ENCODE results near the gene FAM240B.
A peak's percentile ranks its signal among the peaks of the same experiment; 100 is the strongest.

FAM240B gene

DNA sequence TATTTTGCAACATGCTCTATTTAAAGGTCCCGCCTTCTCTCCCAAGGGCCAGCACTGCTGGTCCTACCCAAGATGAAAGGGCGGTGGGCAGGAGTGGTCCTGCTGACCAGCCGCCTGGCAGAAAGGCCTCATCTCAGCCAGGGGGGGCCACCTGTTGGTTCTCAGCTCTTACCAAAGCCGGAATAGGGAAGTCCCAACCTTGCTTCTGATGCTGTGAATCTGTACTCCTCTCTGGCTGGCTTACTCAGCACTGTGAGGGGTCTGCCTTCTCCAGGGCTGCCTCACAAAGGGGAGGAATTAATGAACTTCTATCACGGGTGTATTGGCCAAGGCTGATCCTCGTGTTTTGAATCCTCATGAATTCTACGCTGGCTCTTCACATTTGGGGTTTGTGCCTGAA lies 13.6 kb upstream of the FAM240B start:
- Histone ChIP-seq H3K4me3 (ENCODE audit: low read length) (no peak overlapping the region), H4K8ac (ENCODE audit: low read depth, low read length) (no peak overlapping the region), H3K36me3 (ENCODE audit: control insufficient read depth, insufficient read depth, low read length) (no peaks in the 10 kb centered on the region), H3K18ac (ENCODE audit: low read length) (no peak overlapping the region), H3K79me2 (ENCODE audit: control insufficient read depth, insufficient read depth, low read length) (no peaks in the 10 kb centered on the region), H2BK5ac (ENCODE audit: low read length) (no peak overlapping the region), H3K79me1 (ENCODE audit: low read length) (no peaks in the 10 kb centered on the region), H2BK120ac (ENCODE audit: low read depth, low read length) (no peak overlapping the region), H2AK5ac (ENCODE audit: low read length) (no peak overlapping the region), H3K56ac (ENCODE audit: low read length) (no peak overlapping the region), H3K27me3 (ENCODE audit: insufficient read depth, low read length, poor library complexity) (no peaks in the 10 kb centered on the region), H3K9ac (ENCODE audit: low read length) (no peak overlapping the region), H3K4me2 (ENCODE audit: low read length) (no peak overlapping the region), H3K4me1 (ENCODE audit: control insufficient read depth, low read depth, low read length) (no peaks in the 10 kb centered on the region), H3K23ac (ENCODE audit: low read length) (no peak overlapping the region), H3K27ac (ENCODE audit: low read depth, low read length) (no peak overlapping the region), H3K4ac (ENCODE audit: low read depth, low read length) (no peak overlapping the region), H2BK15ac (replicated peaks; ENCODE audit: low read depth) (no peak overlapping the region), H4K5ac (ENCODE audit: low read length) (no peak overlapping the region)
- no peak for DNase-seq
- no CpG with 5 or more reads among the region's 7 CpGs for WGBS (ENCODE audit: extremely low coverage, insufficient coverage, low lambda C conversion rate)

DNA sequence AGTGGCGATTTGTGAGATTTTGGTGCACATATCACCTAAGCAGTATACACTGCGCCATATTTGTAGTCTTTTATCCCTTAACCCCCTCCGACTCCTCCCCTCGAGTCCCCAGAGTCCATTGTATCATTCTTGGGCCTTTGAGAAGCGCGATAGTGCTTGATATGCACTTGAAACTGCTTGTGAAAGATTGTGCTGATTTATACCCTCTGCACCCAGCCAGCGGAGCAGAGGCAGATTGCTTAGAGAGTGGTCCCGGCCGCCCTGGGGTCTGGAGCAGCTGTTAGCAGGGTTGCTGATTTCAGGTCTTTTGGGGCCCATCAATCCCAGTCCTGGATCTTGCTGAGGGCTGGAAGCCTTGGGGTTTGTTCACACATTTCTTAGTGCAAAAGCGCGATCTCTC lies 13.0 kb upstream of the FAM240B start:
- Histone ChIP-seq H2BK15ac (replicated peaks; ENCODE audit: low read depth) (no peak overlapping the region), H3K23ac (ENCODE audit: low read length) (no peak overlapping the region), H3K79me2 (ENCODE audit: control insufficient read depth, insufficient read depth, low read length) (no peaks in the 10 kb centered on the region), H2AK5ac (ENCODE audit: low read length) (no peak overlapping the region), H3K4me1 (ENCODE audit: control insufficient read depth, low read depth, low read length) (no peaks in the 10 kb centered on the region), H3K36me3 (ENCODE audit: control insufficient read depth, insufficient read depth, low read length) (no peaks in the 10 kb centered on the region), H3K4ac (ENCODE audit: low read depth, low read length) (no peak overlapping the region), H3K27me3 (ENCODE audit: insufficient read depth, low read length, poor library complexity) (no peaks in the 10 kb centered on the region), H3K27ac (ENCODE audit: low read depth, low read length) (no peak overlapping the region), H4K5ac (ENCODE audit: low read length) (no peak overlapping the region), H4K8ac (ENCODE audit: low read depth, low read length) (no peak overlapping the region), H3K56ac (ENCODE audit: low read length) (no peak overlapping the region), H3K9ac (ENCODE audit: low read length) (no peak overlapping the region), H3K4me2 (ENCODE audit: low read length) (no peak overlapping the region), H3K4me3 (ENCODE audit: low read length) (no peak overlapping the region), H3K79me1 (ENCODE audit: low read length) (no peaks in the 10 kb centered on the region), H3K18ac (ENCODE audit: low read length) (no peak overlapping the region), H2BK5ac (ENCODE audit: low read length) (no peak overlapping the region), H2BK120ac (ENCODE audit: low read depth, low read length) (no peak overlapping the region)
- DNase-seq: no peak
- no CpG with 5 or more reads among the region's 11 CpGs for WGBS (ENCODE audit: extremely low coverage, insufficient coverage, low lambda C conversion rate)

DNA sequence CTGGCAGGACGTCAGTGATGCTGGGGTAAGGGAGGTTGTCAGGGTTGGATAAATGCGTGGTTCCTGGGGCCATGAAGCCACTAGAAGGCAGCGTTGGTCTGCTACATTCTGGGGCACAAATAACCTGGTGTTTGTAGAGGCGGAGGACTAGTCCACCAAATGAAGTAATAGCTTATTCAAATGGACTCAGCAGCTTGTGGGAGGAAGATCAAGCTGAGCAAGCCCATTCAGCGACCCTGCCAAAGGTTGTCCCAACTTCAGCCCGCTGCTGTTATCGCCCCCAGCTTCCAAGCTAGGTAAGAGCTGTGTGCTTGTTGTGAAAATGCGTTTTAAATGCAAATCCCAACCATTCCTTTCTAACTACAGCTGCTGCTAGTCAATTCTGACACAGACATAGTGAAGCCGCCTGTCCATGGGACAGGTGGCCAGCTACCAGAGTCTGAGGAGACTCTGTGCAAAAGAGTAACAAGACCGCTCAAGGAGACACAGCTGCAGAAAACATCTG lies 7.6 kb upstream of the FAM240B start:
- H3K4me1 ChIP-seq (ENCODE audit: control insufficient read depth, low read depth, low read length): peaks cover 3% of the 10 kb centered on the region
- no peak overlapping the region for H3K18ac ChIP-seq (ENCODE audit: low read length)
- H3K4me3 ChIP-seq (ENCODE audit: low read length): no peak overlapping the region
- H3K56ac ChIP-seq (ENCODE audit: low read length): peak overlapping the region; percentile 60
- H3K4me2 ChIP-seq (ENCODE audit: low read length): peak overlapping the region; percentile 3
- no peak overlapping the region for H3K23ac ChIP-seq (ENCODE audit: low read length)
- H2BK120ac ChIP-seq (ENCODE audit: low read depth, low read length): no peak overlapping the region
- H4K8ac ChIP-seq (ENCODE audit: low read depth, low read length): no peak overlapping the region
- no peak overlapping the region for H2BK5ac ChIP-seq (ENCODE audit: low read length)
- H3K27ac ChIP-seq (ENCODE audit: low read depth, low read length): peak overlapping the region; percentile 5
- no peaks in the 10 kb centered on the region for H3K79me2 ChIP-seq (ENCODE audit: control insufficient read depth, insufficient read depth, low read length)
- no peaks in the 10 kb centered on the region for H3K36me3 ChIP-seq (ENCODE audit: control insufficient read depth, insufficient read depth, low read length)
- peak; percentile 93 for DNase-seq
- H3K27me3 ChIP-seq (ENCODE audit: insufficient read depth, low read length, poor library complexity): no peaks in the 10 kb centered on the region
- peak overlapping the region; percentile 24 for H3K9ac ChIP-seq (ENCODE audit: low read length)
- no peak overlapping the region for H2BK15ac ChIP-seq (replicated peaks; ENCODE audit: low read depth)
- WGBS (ENCODE audit: extremely low coverage, insufficient coverage, low lambda C conversion rate): no CpG with 5 or more reads among the region's 10 CpGs
- H3K4ac ChIP-seq (ENCODE audit: low read depth, low read length): no peak overlapping the region
- no peaks in the 10 kb centered on the region for H3K79me1 ChIP-seq (ENCODE audit: low read length)
- H2AK5ac ChIP-seq (ENCODE audit: low read length): no peak overlapping the region
- H4K5ac ChIP-seq (ENCODE audit: low read length): no peak overlapping the region

DNA sequence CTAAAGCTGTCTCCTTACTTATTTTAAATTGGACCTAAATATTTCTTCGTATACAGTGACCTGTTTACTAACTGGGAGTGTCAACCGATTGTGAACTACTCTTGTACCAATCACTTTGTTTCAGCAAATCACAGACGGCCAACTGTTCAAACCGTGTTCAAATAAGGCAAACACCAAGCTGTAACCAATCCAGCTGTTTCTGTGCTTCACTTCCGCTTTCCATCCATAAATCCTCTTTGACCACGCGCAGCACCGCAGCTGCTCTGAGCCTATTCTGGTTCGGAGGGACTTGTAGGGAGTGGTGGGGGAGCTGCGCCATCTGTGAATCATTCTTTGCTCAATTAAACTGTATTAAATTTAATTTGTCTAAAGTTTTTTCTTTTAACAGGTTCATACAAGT lies 4.8 kb upstream of the FAM240B start:
- no peak for DNase-seq
- H3K4me2 ChIP-seq (ENCODE audit: low read length): no peak overlapping the region
- no peaks in the 10 kb centered on the region for H3K79me1 ChIP-seq (ENCODE audit: low read length)
- no peaks in the 10 kb centered on the region for H3K36me3 ChIP-seq (ENCODE audit: control insufficient read depth, insufficient read depth, low read length)
- H3K4me3 ChIP-seq (ENCODE audit: low read length): no peak overlapping the region
- no peak overlapping the region for H2BK15ac ChIP-seq (replicated peaks; ENCODE audit: low read depth)
- H3K9ac ChIP-seq (ENCODE audit: low read length): no peak overlapping the region
- H3K56ac ChIP-seq (ENCODE audit: low read length): no peak overlapping the region
- no peak overlapping the region for H4K8ac ChIP-seq (ENCODE audit: low read depth, low read length)
- no peak overlapping the region for H2AK5ac ChIP-seq (ENCODE audit: low read length)
- no peak overlapping the region for H2BK120ac ChIP-seq (ENCODE audit: low read depth, low read length)
- H3K23ac ChIP-seq (ENCODE audit: low read length): no peak overlapping the region
- H2BK5ac ChIP-seq (ENCODE audit: low read length): no peak overlapping the region
- no peak overlapping the region for H3K4ac ChIP-seq (ENCODE audit: low read depth, low read length)
- no peak overlapping the region for H3K27ac ChIP-seq (ENCODE audit: low read depth, low read length)
- H3K4me1 ChIP-seq (ENCODE audit: control insufficient read depth, low read depth, low read length): peaks cover 3% of the 10 kb centered on the region
- no peaks in the 10 kb centered on the region for H3K79me2 ChIP-seq (ENCODE audit: control insufficient read depth, insufficient read depth, low read length)
- no peaks in the 10 kb centered on the region for H3K27me3 ChIP-seq (ENCODE audit: insufficient read depth, low read length, poor library complexity)
- H3K18ac ChIP-seq (ENCODE audit: low read length): no peak overlapping the region
- no CpG with 5 or more reads among the region's 10 CpGs for WGBS (ENCODE audit: extremely low coverage, insufficient coverage, low lambda C conversion rate)
- no peak overlapping the region for H4K5ac ChIP-seq (ENCODE audit: low read length)

DNA sequence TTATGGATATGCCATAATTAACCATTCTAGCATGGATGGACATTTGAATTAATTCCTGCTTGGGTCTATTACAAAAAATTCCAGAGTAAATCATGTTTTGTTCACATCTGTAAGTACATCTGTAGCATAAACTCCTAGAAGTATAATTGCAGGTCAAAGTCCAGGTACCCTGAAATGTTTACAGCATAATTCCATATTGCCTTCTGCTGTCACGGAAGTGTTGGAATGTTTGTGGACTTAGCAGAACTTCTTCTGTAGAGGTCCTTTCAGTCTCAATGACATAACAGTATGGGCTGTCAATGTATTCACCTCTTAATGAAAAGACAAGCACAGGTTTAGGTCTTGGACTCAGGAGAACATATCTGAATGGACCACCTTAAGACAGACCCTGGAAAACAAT lies 1.8 kb downstream of the FAM240B start:
- Histone ChIP-seq H2BK120ac (ENCODE audit: low read depth, low read length) (no peak overlapping the region), H3K27me3 (ENCODE audit: insufficient read depth, low read length, poor library complexity) (no peaks in the 10 kb centered on the region), H2BK5ac (ENCODE audit: low read length) (no peak overlapping the region), H3K4me2 (ENCODE audit: low read length) (no peak overlapping the region), H3K18ac (ENCODE audit: low read length) (no peak overlapping the region), H3K4me3 (ENCODE audit: low read length) (no peak overlapping the region), H2BK15ac (replicated peaks; ENCODE audit: low read depth) (no peak overlapping the region), H2AK5ac (ENCODE audit: low read length) (no peak overlapping the region), H4K5ac (ENCODE audit: low read length) (no peak overlapping the region), H3K56ac (ENCODE audit: low read length) (no peak overlapping the region), H3K9ac (ENCODE audit: low read length) (no peak overlapping the region), H3K23ac (ENCODE audit: low read length) (peak overlapping the region; percentile 57), H3K27ac (ENCODE audit: low read depth, low read length) (no peak overlapping the region), H4K8ac (ENCODE audit: low read depth, low read length) (no peak overlapping the region), H3K79me1 (ENCODE audit: low read length) (no peaks in the 10 kb centered on the region), H3K4ac (ENCODE audit: low read depth, low read length) (no peak overlapping the region), H3K4me1 (ENCODE audit: control insufficient read depth, low read depth, low read length) (no peaks in the 10 kb centered on the region), H3K79me2 (ENCODE audit: control insufficient read depth, insufficient read depth, low read length) (no peaks in the 10 kb centered on the region), H3K36me3 (ENCODE audit: control insufficient read depth, insufficient read depth, low read length) (no peaks in the 10 kb centered on the region)
- WGBS (ENCODE audit: extremely low coverage, insufficient coverage, low lambda C conversion rate): no CpG with 5 or more reads among the region's 1 CpG
- no peak for DNase-seq

DNA sequence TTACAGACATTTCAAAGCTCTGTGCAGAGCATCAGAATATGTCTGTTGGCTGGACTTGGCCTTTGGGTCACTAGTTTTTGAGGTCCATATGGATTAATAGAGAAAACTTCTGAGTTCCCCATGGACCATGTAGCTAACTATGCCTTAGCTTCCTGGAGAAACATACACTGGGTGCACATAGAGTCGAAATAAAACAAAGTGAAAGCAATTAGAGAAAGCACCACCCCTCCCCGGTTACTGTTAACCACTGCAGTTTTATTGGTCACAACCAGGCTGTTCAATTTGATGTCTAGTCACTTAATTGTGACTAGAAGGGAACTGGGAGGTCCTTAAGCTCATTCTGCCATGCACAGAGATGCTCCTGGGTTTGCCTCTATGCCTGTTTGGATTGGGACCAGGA lies 4.2 kb downstream of the FAM240B start:
- H3K9ac ChIP-seq (ENCODE audit: low read length): no peak overlapping the region

More for the DNA sequence above, 4.2 kb downstream of the FAM240B start:
- Histone ChIP-seq H2BK120ac (ENCODE audit: low read depth, low read length) (no peak overlapping the region), H2BK5ac (ENCODE audit: low read length) (no peak overlapping the region), H3K23ac (ENCODE audit: low read length) (no peak overlapping the region), H4K8ac (ENCODE audit: low read depth, low read length) (no peak overlapping the region), H2AK5ac (ENCODE audit: low read length) (no peak overlapping the region), H3K4me1 (ENCODE audit: control insufficient read depth, low read depth, low read length) (no peaks in the 10 kb centered on the region), H3K4me2 (ENCODE audit: low read length) (no peak overlapping the region), H3K18ac (ENCODE audit: low read length) (no peak overlapping the region), H3K79me2 (ENCODE audit: control insufficient read depth, insufficient read depth, low read length) (no peaks in the 10 kb centered on the region), H3K79me1 (ENCODE audit: low read length) (no peaks in the 10 kb centered on the region), H3K56ac (ENCODE audit: low read length) (no peak overlapping the region), H3K36me3 (ENCODE audit: control insufficient read depth, insufficient read depth, low read length) (no peaks in the 10 kb centered on the region), H3K27me3 (ENCODE audit: insufficient read depth, low read length, poor library complexity) (no peaks in the 10 kb centered on the region), H4K5ac (ENCODE audit: low read length) (no peak overlapping the region), H3K27ac (ENCODE audit: low read depth, low read length) (no peak overlapping the region), H2BK15ac (replicated peaks; ENCODE audit: low read depth) (no peak overlapping the region), H3K4ac (ENCODE audit: low read depth, low read length) (no peak overlapping the region), H3K4me3 (ENCODE audit: low read length) (no peak overlapping the region)
- DNase-seq: no peak
- no CpG with 5 or more reads among the region's 2 CpGs for WGBS (ENCODE audit: extremely low coverage, insufficient coverage, low lambda C conversion rate)
